IPS-15b (cell line): ENCODE results near the gene GNAQ.

Experiments
- H3K27me3 ChIP-seq: one replicate; pipeline ENCODE4 v1.6.1; 2013; ENCODE audit warnings: low read length; ENCODE audit not compliant: control insufficient read depth, insufficient read depth
- H3K36me3 ChIP-seq: one replicate; pipeline ENCODE4 v1.6.1; 2013; ENCODE audit warnings: low read length; ENCODE audit not compliant: control insufficient read depth, insufficient read depth
- H3K4me1 ChIP-seq: one replicate; pipeline ENCODE4 v1.6.1; 2013; ENCODE audit warnings: mild to moderate bottlenecking, low read length; ENCODE audit not compliant: control insufficient read depth, insufficient read depth
- H3K4me3 ChIP-seq: one replicate; pipeline ENCODE4 v1.5.1; 2013; ENCODE audit warnings: low read depth, low read length
- H3K9ac ChIP-seq: one replicate; pipeline ENCODE4 v1.6.1; 2013; ENCODE audit warnings: low read depth, mild to moderate bottlenecking, low read length
- H3K9me3 ChIP-seq: one replicate; pipeline ENCODE4 v1.6.1; 2013; ENCODE audit warnings: mild to moderate bottlenecking, low read length; ENCODE audit not compliant: control insufficient read depth, insufficient read depth

GNAQ gene

GRCh38 chr9:78011049-78011448, 20.6 kb downstream of the GNAQ start:
- no peaks in the 10 kb centered on the region for H3K9me3 ChIP-seq
- H3K27me3 ChIP-seq = no peaks in the 10 kb centered on the region
- no peaks in the 10 kb centered on the region for H3K36me3 ChIP-seq
- H3K9ac ChIP-seq = no peak overlapping the region
- no peak overlapping the region for H3K4me3 ChIP-seq
- H3K4me1 ChIP-seq = peaks cover 9% of the 10 kb centered on the region

GRCh38 chr9:78010445-78010844, 21.2 kb downstream of the GNAQ start:
- H3K9ac ChIP-seq = no peak overlapping the region
- H3K4me1 ChIP-seq = peaks cover 9% of the 10 kb centered on the region
- H3K4me3 ChIP-seq = no peak overlapping the region
- H3K9me3 ChIP-seq = no peaks in the 10 kb centered on the region
- no peaks in the 10 kb centered on the region for H3K36me3 ChIP-seq
- no peaks in the 10 kb centered on the region for H3K27me3 ChIP-seq

- Histone ChIP-seq H3K27me3 (no peaks in the 10 kb centered on the region), H3K4me3 (no peak overlapping the region), H3K9ac (no peak overlapping the region), H3K4me1 (peaks cover 9% of the 10 kb centered on the region), H3K9me3 (no peaks in the 10 kb centered on the region), H3K36me3 (no peaks in the 10 kb centered on the region)
Measured at GRCh38 chr9:78009186-78009585, 22.4 kb downstream of the GNAQ start.

GRCh38 chr9:78006734-78007133, 24.9 kb downstream of the GNAQ start:
- H3K36me3 ChIP-seq = no peaks in the 10 kb centered on the region
- H3K9ac ChIP-seq = no peak overlapping the region
- H3K4me3 ChIP-seq = no peak overlapping the region
- no peaks in the 10 kb centered on the region for H3K27me3 ChIP-seq
- peaks cover 9% of the 10 kb centered on the region for H3K4me1 ChIP-seq
- H3K9me3 ChIP-seq = no peaks in the 10 kb centered on the region

- H3K4me1 ChIP-seq = no peaks in the 10 kb centered on the region
Measured at GRCh38 chr9:78005231-78006002, 26.2 kb downstream of the GNAQ start.

GRCh38 chr9:78004478-78005229, 27.0 kb downstream of the GNAQ start:
- Histone ChIP-seq H3K9ac (no peak overlapping the region), H3K27me3 (no peaks in the 10 kb centered on the region), H3K4me3 (no peak overlapping the region), H3K4me1 (no peaks in the 10 kb centered on the region), H3K36me3 (no peaks in the 10 kb centered on the region), H3K9me3 (no peaks in the 10 kb centered on the region)

More at GRCh38 chr9:78005231-78006002, 26.2 kb downstream of the GNAQ start:
- H3K36me3 ChIP-seq = no peaks in the 10 kb centered on the region
- H3K27me3 ChIP-seq = no peaks in the 10 kb centered on the region
- H3K4me3 ChIP-seq = no peak overlapping the region
- no peaks in the 10 kb centered on the region for H3K9me3 ChIP-seq
- no peak overlapping the region for H3K9ac ChIP-seq

- Histone ChIP-seq H3K27me3 (no peaks in the 10 kb centered on the region), H3K4me1 (no peaks in the 10 kb centered on the region), H3K4me3 (no peak overlapping the region)
Measured at GRCh38 chr9:78003730-78004129, 27.9 kb downstream of the GNAQ start.

GRCh38 chr9:78001946-78002731, 29.5 kb downstream of the GNAQ start:
- Histone ChIP-seq H3K9me3 (no peaks in the 10 kb centered on the region), H3K27me3 (no peaks in the 10 kb centered on the region), H3K4me1 (no peaks in the 10 kb centered on the region), H3K36me3 (no peaks in the 10 kb centered on the region), H3K9ac (no peak overlapping the region), H3K4me3 (no peak overlapping the region)

More at GRCh38 chr9:78003730-78004129, 27.9 kb downstream of the GNAQ start:
- Histone ChIP-seq H3K9ac (no peak overlapping the region), H3K9me3 (no peaks in the 10 kb centered on the region), H3K36me3 (no peaks in the 10 kb centered on the region)

- Histone ChIP-seq H3K4me1 (no peaks in the 10 kb centered on the region), H3K4me3 (no peak overlapping the region), H3K27me3 (no peaks in the 10 kb centered on the region), H3K36me3 (no peaks in the 10 kb centered on the region), H3K9ac (no peak overlapping the region), H3K9me3 (no peaks in the 10 kb centered on the region)
Measured at GRCh38 chr9:78000221-78000620, 31.4 kb downstream of the GNAQ start.

GRCh38 chr9:77999231-77999631, 32.4 kb downstream of the GNAQ start:
- Histone ChIP-seq H3K36me3 (no peaks in the 10 kb centered on the region), H3K4me1 (no peaks in the 10 kb centered on the region)

GRCh38 chr9:77997611-77998284, 33.9 kb downstream of the GNAQ start:
- no peaks in the 10 kb centered on the region for H3K9me3 ChIP-seq
- no peaks in the 10 kb centered on the region for H3K36me3 ChIP-seq
- H3K27me3 ChIP-seq = no peaks in the 10 kb centered on the region
- no peak overlapping the region for H3K4me3 ChIP-seq
- H3K4me1 ChIP-seq = no peaks in the 10 kb centered on the region
- no peak overlapping the region for H3K9ac ChIP-seq

More at GRCh38 chr9:77999231-77999631, 32.4 kb downstream of the GNAQ start:
- H3K4me3 ChIP-seq = no peak overlapping the region
- no peaks in the 10 kb centered on the region for H3K27me3 ChIP-seq
- H3K9me3 ChIP-seq = no peaks in the 10 kb centered on the region
- H3K9ac ChIP-seq = no peak overlapping the region
